RWPE1 (cell line): ENCODE results near the gene TOE1.

Experiments used
- CTCF ChIA-PET: fragments of 350-600 bp; sonication (Branson Sonifier 250); formaldehyde crosslinking; extraction: SDS; loops from one replicate; lab custom pipeline; 2021; lab: Yijun Ruan, JAX
- POLR2A ChIA-PET: fragments of 400-600 bp; formaldehyde crosslinking; extraction: SDS; loops from one replicate; lab custom pipeline; 2020; ENCODE audit warnings: antibody characterized with exemption; ENCODE audit not compliant: low non-redundant PET; lab: Yijun Ruan, JAX
- DNase-seq: peaks from one replicate; pipeline ENCODE4 v3.0.0; 2012; ENCODE audit warnings: low spot score
- H3K27ac ChIP-seq: fragments of 450-650 bp; 2 replicates; pipeline ENCODE4 v1.5.1; 2017
- CTCF ChIP-seq: fragments of 450-650 bp; conservative IDR thresholded peaks from 2 replicates; pipeline ENCODE4 v1.5.1; 2017; ENCODE audit warnings: low read depth, mild to moderate bottlenecking

Gene TOE1

GRCh38 chr1:45300669-45300997, 39.3 kb upstream of the TOE1 start:
- H3K27ac ChIP-seq, result no peak overlapping the region
- CTCF ChIA-PET, result interaction anchor here (0.7 to 2.6 kb wide), 4 partner anchors 9 to 625 kb away, joined by 3 to 29 read pairs (median 13); no protein-coding TSS in a partner anchor
- POLR2A ChIA-PET, result no interaction called here
- no peak for DNase-seq
- TF ChIP-seq CTCF, result no peak

GRCh38 chr1:45302505-45303150, 37.3 kb upstream of the TOE1 start:
- CTCF ChIA-PET, result interaction anchor here (0.6 to 2.6 kb wide), 3 partner anchors 25 to 288 kb away, joined by 3 to 14 read pairs (median 7); partner anchors contain the start of gene PRDX1
- no peak for TF ChIP-seq CTCF
- H3K27ac ChIP-seq, result peak overlapping the region; percentile 86
- POLR2A ChIA-PET, result interaction anchor here (0.7 to 1.7 kb wide), 3 partner anchors 26 to 282 kb away, joined by 3 to 13 read pairs (median 3); no protein-coding TSS in a partner anchor
- DNase-seq, result no peak

DNA sequence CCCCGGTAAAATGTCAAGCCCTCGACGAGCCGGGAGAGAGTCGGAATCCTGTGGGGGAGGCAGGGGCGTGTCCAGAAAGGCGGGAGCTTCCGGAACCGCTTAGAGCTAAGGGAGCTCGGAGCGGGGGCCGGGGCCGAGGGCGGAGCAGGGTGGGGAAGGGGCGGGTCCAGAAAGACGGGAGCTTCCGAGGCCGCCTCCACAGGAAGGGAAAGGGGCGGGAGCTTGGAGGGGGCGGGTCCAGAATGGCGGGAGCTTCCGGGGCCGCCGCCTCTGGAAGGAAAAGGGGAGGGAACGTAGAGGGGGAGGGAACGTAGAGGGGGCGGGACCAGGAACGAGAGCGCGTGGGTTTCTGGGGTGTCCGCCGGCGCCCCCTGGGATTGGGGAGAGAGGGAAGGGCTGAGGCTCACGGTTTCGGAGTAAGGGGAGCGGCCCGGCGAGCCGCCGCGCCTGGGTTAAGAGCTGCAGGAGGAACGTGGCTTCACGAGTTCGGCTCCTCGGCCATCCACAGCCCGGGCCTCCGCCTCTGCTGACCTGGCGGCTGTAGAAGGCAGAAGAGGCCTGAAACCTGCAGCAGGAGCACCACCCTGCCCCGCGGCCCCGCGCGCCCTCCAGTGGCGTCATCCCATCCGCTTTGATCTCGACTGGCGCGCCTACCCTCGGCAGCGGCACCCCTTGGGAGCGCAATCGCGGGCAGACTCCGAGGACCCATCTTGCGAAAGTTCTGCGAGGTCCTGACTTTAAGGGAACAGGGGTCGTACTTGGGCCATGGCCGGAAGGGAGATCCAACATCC, 36.3 kb upstream of the TOE1 start:
- peak; percentile 78 for TF ChIP-seq CTCF
- CTCF ChIA-PET, result interaction anchor here (0.6 to 2.6 kb wide), 4 partner anchors 24 to 289 kb away, joined by 3 to 14 read pairs (median 6); partner anchors contain the start of genes MUTYH, PRDX1 and TOE1
- POLR2A ChIA-PET, result interaction anchor here (0.6 to 1.7 kb wide), 13 partner anchors 17 to 292 kb away, joined by 3 to 13 read pairs (median 4); partner anchors contain the start of genes HECTD3, MUTYH, TOE1 and UROD

DNA sequence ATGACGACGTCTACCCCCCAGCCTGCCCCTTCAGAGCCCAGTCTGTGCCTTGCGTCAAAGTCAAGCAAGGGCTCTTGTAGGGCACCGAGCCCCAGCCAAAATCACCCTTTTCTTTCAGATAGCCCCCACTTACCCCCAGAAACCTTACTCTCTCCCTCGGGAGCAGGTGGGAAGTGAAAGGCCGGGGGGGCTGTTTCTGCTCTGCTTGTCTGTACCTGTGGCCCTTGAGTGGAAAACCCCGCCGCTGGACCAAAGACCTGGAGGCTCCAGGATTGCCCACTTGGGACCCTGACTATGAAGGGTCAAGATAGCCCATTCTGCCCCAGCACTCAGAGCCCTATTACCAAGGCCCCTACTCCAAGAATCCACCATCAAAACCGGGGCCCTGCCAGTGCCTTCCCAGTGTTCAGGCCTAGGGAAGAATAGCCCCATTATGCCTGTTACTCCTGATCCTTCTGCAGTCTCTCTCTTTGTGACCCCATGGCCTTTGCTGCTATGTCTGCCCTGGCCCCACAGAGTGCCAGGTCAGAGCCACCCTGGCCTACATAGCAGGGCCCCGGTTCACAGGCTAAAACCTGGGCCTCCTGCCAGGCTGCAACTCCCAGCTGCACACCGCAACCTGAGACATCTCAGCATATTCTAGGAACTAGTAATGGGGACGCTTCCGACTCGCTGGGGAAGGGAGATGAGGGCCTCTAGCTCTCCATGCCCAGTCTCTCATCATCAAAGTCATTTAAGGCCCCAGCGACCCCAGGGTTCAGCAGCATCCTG, 35.5 kb upstream of the TOE1 start:
- CTCF ChIA-PET, result no interaction called here
- no peak for DNase-seq
- peak; percentile 32; the same call in 1 of the 2 replicates for TF ChIP-seq CTCF
- H3K27ac ChIP-seq, result peak overlapping the region; percentile 86
- POLR2A ChIA-PET, result interaction anchor here (1.2 to 1.7 kb wide), 5 partner anchors 24 to 293 kb away, joined by 4 to 13 read pairs (median 5); partner anchors contain the start of genes HECTD3 and UROD

More for the DNA sequence above, 36.3 kb upstream of the TOE1 start:
- peak overlapping the region; percentile 86 for H3K27ac ChIP-seq
- DNase-seq, result peak; percentile 98

GRCh38 chr1:45305231-45305630, 34.7 kb upstream of the TOE1 start:
- no peak for TF ChIP-seq CTCF
- ChIA-PET CTCF (no interaction called here), POLR2A (interaction anchor here (1.2 kb wide), 1 partner anchor 34 kb away, joined by 5 read pairs; no protein-coding TSS in a partner anchor)
- no peak for DNase-seq
- peak overlapping the region; percentile 86 for H3K27ac ChIP-seq

GRCh38 chr1:45306319-45306718, 33.7 kb upstream of the TOE1 start:
- POLR2A ChIA-PET, result no interaction called here
- CTCF ChIA-PET, result interaction anchor here (0.6 to 0.7 kb wide), 5 partner anchors 292 to 1131 kb away, joined by 3 to 5 read pairs (median 3); no protein-coding TSS in a partner anchor
- H3K27ac ChIP-seq, result no peak overlapping the region
- DNase-seq, result no peak
- TF ChIP-seq CTCF, result no peak
